Measurements from ENCODE around the gene ZMYND10.

The ZMYND10 gene

GRCh38 chr3:50345586-50346234 is at the start of gene ZMYND10:
Gene ZMYND10 (minus strand): TSS chr3:50345732. CDS start chr3:50345579, 153 bp downstream.
- peak; percentile 35 to 44 for DNase-seq (ENCODE audit: low read depth in 2 of 2)

GRCh38 chr3:50393061-50393460 is 47.5 kb upstream of the ZMYND10 start:
- no peak for DNase-seq (ENCODE audit: low read depth in 2 of 2)

- no peak for DNase-seq (ENCODE audit: low read depth in 2 of 2)
Measured at GRCh38 chr3:50392101-50392715, 46.7 kb upstream of the ZMYND10 start.

GRCh38 chr3:50390508-50391224 is 45.1 kb upstream of the ZMYND10 start:
- no peak for DNase-seq (ENCODE audit: low read depth in 2 of 2)

- no peak for DNase-seq (ENCODE audit: low read depth in 2 of 2)
Measured at GRCh38 chr3:50389414-50389767, 43.9 kb upstream of the ZMYND10 start.

- no peak for DNase-seq (ENCODE audit: low read depth in 2 of 2)
Measured at GRCh38 chr3:50388720-50389413, 43.3 kb upstream of the ZMYND10 start.

GRCh38 chr3:50388016-50388719 is 42.6 kb upstream of the ZMYND10 start:
- no peak for DNase-seq (ENCODE audit: low read depth in 2 of 2)

GRCh38 chr3:50385754-50386153 is 40.2 kb upstream of the ZMYND10 start:
- DNase-seq (ENCODE audit: low read depth in 2 of 2), result no peak

- no peak for DNase-seq (ENCODE audit: low read depth in 2 of 2)
Measured at GRCh38 chr3:50383750-50384149, 38.2 kb upstream of the ZMYND10 start.

GRCh38 chr3:50382722-50383121 is 37.2 kb upstream of the ZMYND10 start:
- no peak for DNase-seq (ENCODE audit: low read depth in 2 of 2)

- no peak for DNase-seq (ENCODE audit: low read depth in 2 of 2)
Measured at GRCh38 chr3:50381383-50381782, 35.9 kb upstream of the ZMYND10 start.

- DNase-seq (ENCODE audit: low read depth in 2 of 2), result no peak
Measured at GRCh38 chr3:50380405-50381085, 35.0 kb upstream of the ZMYND10 start.

GRCh38 chr3:50378757-50379156 is 33.2 kb upstream of the ZMYND10 start:
- no peak for DNase-seq (ENCODE audit: low read depth in 2 of 2)

- DNase-seq (ENCODE audit: low read depth in 2 of 2), result no peak
Measured at GRCh38 chr3:50378024-50378423, 32.5 kb upstream of the ZMYND10 start.

- DNase-seq (ENCODE audit: low read depth in 2 of 2), result no peak
Measured at GRCh38 chr3:50375258-50375931, 29.9 kb upstream of the ZMYND10 start.

- no peak for DNase-seq (ENCODE audit: low read depth in 2 of 2)
Measured at GRCh38 chr3:50374363-50375257, 29.1 kb upstream of the ZMYND10 start.

GRCh38 chr3:50373146-50374051 is 27.9 kb upstream of the ZMYND10 start:
- DNase-seq (ENCODE audit: low read depth in 2 of 2), result no peak

- no peak for DNase-seq (ENCODE audit: low read depth in 2 of 2)
Measured at GRCh38 chr3:50372349-50372748, 26.8 kb upstream of the ZMYND10 start.

Data from stimulated activated CD8-positive, alpha-beta memory T cell treated with anti-CD3 and anti-CD28 coated beads, Interleukin-15, amount 100 ng/mL, for 4 hours (primary cell).